WTC11 (cell line): ENCODE results near the gene TREX2. TPM values are rescaled to one million over a fixed set of nuclear protein-coding genes. Genes with fewer than 3 reads are reported as not detected.
A peak's percentile ranks its signal among the peaks of the same experiment; 100 is the strongest.

ENCODE experiments used
- ATAC-seq: fragments of 200-7000 bp; cut with Tn5 transposase; 2 replicates; pipeline ENCODE4 v1.10.0; 2021; ENCODE audit warnings: mild to moderate bottlenecking, moderate library complexity
- CTCF ChIA-PET: fragments of 300-600 bp; sonication (Branson Sonifier 250); formaldehyde crosslinking; loops from one replicate; lab custom pipeline; 2021; ENCODE audit warnings: antibody characterized with exemption; lab: Charles Lee
- POLR2A ChIA-PET: fragments of 350-600 bp; sonication (Branson Sonifier 250); formaldehyde crosslinking; loops from one replicate; lab custom pipeline; 2021; ENCODE audit warnings: antibody characterized with exemption; lab: Charles Lee
- DNase-seq: peaks from one replicate; pipeline ENCODE4 v3.0.0; 2021; ENCODE audit warnings: low spot score
- H3K27ac Mint-ChIP-seq: 2 replicates; pipeline ENCODE4 v1.8.0; 2021; ENCODE audit warnings: mixed read lengths
- H3K27me3 Mint-ChIP-seq: 2 replicates; pipeline ENCODE4 v1.8.0; 2021; ENCODE audit warnings: low read depth, mild to moderate bottlenecking, moderate library complexity, mixed read lengths
- H3K36me3 Mint-ChIP-seq: 2 replicates; pipeline ENCODE4 v1.8.0; 2021; ENCODE audit warnings: mixed read lengths
- H3K4me1 Mint-ChIP-seq: 2 replicates; pipeline ENCODE4 v1.8.0; 2022; ENCODE audit warnings: mixed read lengths
- H3K4me3 Mint-ChIP-seq: 2 replicates; pipeline ENCODE4 v1.8.0; 2021; ENCODE audit warnings: mild to moderate bottlenecking, moderate library complexity, mixed read lengths
- H3K9me3 Mint-ChIP-seq: 2 replicates; pipeline ENCODE4 v1.8.0; 2021; ENCODE audit warnings: mixed read lengths
- AR ChIP-seq: fragments of 250-450 bp; sonication (Bioruptor Pico); IDR thresholded peaks from 2 replicates; pipeline ENCODE4 v1.9.0; 2021; ENCODE audit warnings: mild to moderate bottlenecking
- ARID4B ChIP-seq: sonication (generic); formaldehyde crosslinking; IDR thresholded peaks from 2 replicates; pipeline ENCODE4 v1.8.0; 2023; ENCODE audit warnings: missing genetic modification reagents, mild to moderate bottlenecking, borderline replicate concordance
- ERG ChIP-seq: fragments of 250-450 bp; sonication (Bioruptor Pico); IDR thresholded peaks from 2 replicates; pipeline ENCODE4 v1.8.0; 2021; ENCODE audit warnings: mild to moderate bottlenecking
- FOXK1 ChIP-seq: sonication (generic); formaldehyde crosslinking; IDR thresholded peaks from 2 replicates; pipeline ENCODE4 v1.8.0; 2022; ENCODE audit warnings: mild to moderate bottlenecking, moderate library complexity, missing genetic modification reagents
- FOXP1 ChIP-seq: sonication (generic); formaldehyde crosslinking; IDR thresholded peaks from 2 replicates; pipeline ENCODE4 v1.8.0; 2022; ENCODE audit warnings: missing genetic modification reagents, mild to moderate bottlenecking, moderate library complexity, borderline replicate concordance
- IRF1 ChIP-seq: sonication (generic); formaldehyde crosslinking; IDR thresholded peaks from 2 replicates; pipeline ENCODE4 v1.8.0; 2023; ENCODE audit warnings: missing genetic modification reagents
- JAZF1 ChIP-seq: fragments of 250-450 bp; sonication (Bioruptor Pico); IDR thresholded peaks from 2 replicates; pipeline ENCODE4 v1.9.0; 2021; ENCODE audit warnings: moderate library complexity, mild to moderate bottlenecking, inconsistent platforms
- MAX ChIP-seq: sonication (generic); formaldehyde crosslinking; IDR thresholded peaks from 2 replicates; pipeline ENCODE4 v1.8.0; 2022; ENCODE audit warnings: mild to moderate bottlenecking, missing genetic modification reagents
- MLX ChIP-seq: sonication (generic); formaldehyde crosslinking; IDR thresholded peaks from 2 replicates; pipeline ENCODE4 v1.8.1; 2023; ENCODE audit warnings: mild to moderate bottlenecking, missing genetic modification reagents, moderate library complexity
- OVOL2 ChIP-seq: fragments of 250-450 bp; sonication (Bioruptor Pico); IDR thresholded peaks from 2 replicates; pipeline ENCODE4 v1.9.0; 2021; ENCODE audit warnings: mild to moderate bottlenecking, borderline replicate concordance
- SMAD4 ChIP-seq: sonication (generic); formaldehyde crosslinking; IDR thresholded peaks from 2 replicates; pipeline ENCODE4 v1.8.0; 2022; ENCODE audit warnings: mild to moderate bottlenecking, missing genetic modification reagents
- SOX15 ChIP-seq: fragments of 250-450 bp; sonication (Bioruptor Pico); IDR thresholded peaks from 2 replicates; pipeline ENCODE4 v1.9.0; 2021; ENCODE audit warnings: mild to moderate bottlenecking
- TEAD1 ChIP-seq: sonication (generic); formaldehyde crosslinking; IDR thresholded peaks from 2 replicates; pipeline ENCODE4 v1.8.0; 2022; ENCODE audit warnings: mild to moderate bottlenecking, missing genetic modification reagents
- ZBTB43 ChIP-seq: sonication (generic); formaldehyde crosslinking; IDR thresholded peaks from 2 replicates; pipeline ENCODE4 v1.8.1; 2023; ENCODE audit warnings: mild to moderate bottlenecking, missing genetic modification reagents
- ZNF219 ChIP-seq: sonication (generic); formaldehyde crosslinking; IDR thresholded peaks from 2 replicates; pipeline ENCODE4 v1.8.0; 2023; ENCODE audit warnings: missing genetic modification reagents, mild to moderate bottlenecking, borderline replicate concordance
- ZNF416 ChIP-seq: fragments of 250-450 bp; sonication (Bioruptor Pico); IDR thresholded peaks from 2 replicates; pipeline ENCODE4 v1.9.0; 2021; ENCODE audit warnings: mild to moderate bottlenecking, inconsistent platforms
- total RNA-seq: library from RNA; stranded (reverse); gene quantifications from 3 replicates; pipeline ENCODE4 v1.2.3, GENCODE V29; 2021

TREX2 gene
- total RNA-seq, 1 experiment from 2014 or later = 1.5 TPM

- ATAC-seq = no peak
Observed at GRCh38 chrX:153411988-153412574, 33.8 kb downstream of the TREX2 start.

GRCh38 chrX:153411255-153411987 is 34.4 kb downstream of the TREX2 start, which contains the start of gene ZFP92:
Gene ZFP92 (plus strand): TSS chrX:153411472. CDS start chrX:153418323, 6,851 bp downstream.
- H3K27me3 Mint-ChIP-seq = peaks cover 19% of the 10 kb centered on the region
- ATAC-seq = peak; percentile 38
- no peaks in the 10 kb centered on the region for H3K36me3 Mint-ChIP-seq
- peaks cover 8% of the 10 kb centered on the region for H3K4me1 Mint-ChIP-seq
- CTCF ChIA-PET = interaction anchor here (0.6 to 1.3 kb wide), 3 partner anchors 32 to 74 kb away, joined by 3 read pairs; partner anchors contain the start of gene HAUS7
- POLR2A ChIA-PET = no interaction called here
- DNase-seq = no peak
- H3K27ac Mint-ChIP-seq = no peak within 1 kb of the TSS
- peak within 1 kb of the TSS; percentile 59 for H3K4me3 Mint-ChIP-seq
- no peaks in the 10 kb centered on the region for H3K9me3 Mint-ChIP-seq
- no peak for TF ChIP-seq OVOL2 (CRISPR knock-in tag)
- no peak for TF ChIP-seq FOXK1 (CRISPR knock-in tag)
- TF ChIP-seq IRF1 (CRISPR knock-in tag) = no peak
- TF ChIP-seq AR (CRISPR knock-in tag) = no peak
- no peak for TF ChIP-seq ERG (CRISPR knock-in tag)
- TF ChIP-seq SOX15 (CRISPR knock-in tag) = no peak
- TF ChIP-seq MLX (CRISPR knock-in tag) = no peak
- no peak for TF ChIP-seq FOXP1 (CRISPR knock-in tag)
- no peak for TF ChIP-seq ARID4B (CRISPR knock-in tag)
- no peak for TF ChIP-seq TEAD1 (CRISPR knock-in tag)
- TF ChIP-seq MAX (CRISPR knock-in tag) = no peak
- TF ChIP-seq JAZF1 (CRISPR knock-in tag) = no peak
- no peak for TF ChIP-seq SMAD4 (CRISPR knock-in tag)

More at GRCh38 chrX:153411988-153412574, 33.8 kb downstream of the TREX2 start:
- Mint-ChIP-seq H3K27ac (no peak overlapping the region), H3K27me3 (peaks cover 19% of the 10 kb centered on the region), H3K36me3 (no peaks in the 10 kb centered on the region), H3K4me3 (peak overlapping the region; percentile 52), H3K4me1 (peaks cover 8% of the 10 kb centered on the region), H3K9me3 (no peaks in the 10 kb centered on the region)
- CTCF ChIA-PET = interaction anchor here (0.6 to 1.4 kb wide), 4 partner anchors 31 to 78 kb away, joined by 3 to 7 read pairs (median 3); partner anchors contain the start of genes HAUS7 and ZNF275
- DNase-seq = no peak
- TF ChIP-seq ZNF416 = no peak
- TF ChIP-seq ZBTB43 (CRISPR knock-in tag) = no peak
- no peak for TF ChIP-seq ZNF219 (CRISPR knock-in tag)
- TF ChIP-seq, all 79 proteins: peak for 0
- POLR2A ChIA-PET = no interaction called here
